MM.1S (cell line): Measurements from ENCODE around the gene GUCA2A.

Experiments
- DNase-seq: peaks from one replicate; pipeline ENCODE4 v3.0.0-alpha.2; 2015
- H2AFZ ChIP-seq: fragments of 300-600 bp; sonication (generic); 2 replicates; pipeline ENCODE4 v1.6.0; 2016; ENCODE audit warnings: antibody characterized with exemption, low read length
- H3F3A ChIP-seq: fragments of 300-600 bp; sonication (generic); 2 replicates; pipeline ENCODE4 v1.6.1; 2016; ENCODE audit warnings: mild to moderate bottlenecking, antibody characterized with exemption, low read length, moderate library complexity, mixed read lengths; ENCODE audit not compliant: insufficient read depth
- H3K27ac ChIP-seq: fragments of 300-600 bp; sonication (generic); 2 replicates; pipeline ENCODE4 v1.5.1; 2016; ENCODE audit warnings: mild to moderate bottlenecking, low read length
- H3K27me3 ChIP-seq: fragments of 300-600 bp; sonication (generic); replicated peaks from 2 replicates; pipeline ENCODE4 v1.6.0; 2016; ENCODE audit warnings: low read length; ENCODE audit not compliant: insufficient read depth
- H3K36me3 ChIP-seq: fragments of 300-600 bp; sonication (generic); replicated peaks from 2 replicates; pipeline ENCODE4 v1.6.1; 2016; ENCODE audit warnings: mild to moderate bottlenecking, low read length, mixed read lengths; ENCODE audit not compliant: insufficient read depth
- H3K4me1 ChIP-seq: fragments of 300-600 bp; sonication (generic); 2 replicates; pipeline ENCODE4 v1.6.1; 2016; ENCODE audit warnings: low read length, mixed read lengths
- H3K4me2 ChIP-seq: fragments of 300-600 bp; sonication (generic); 2 replicates; pipeline ENCODE4 v1.6.0; 2016; ENCODE audit warnings: low read depth, low read length
- H3K4me3 ChIP-seq: fragments of 300-600 bp; sonication (generic); 2 replicates; pipeline ENCODE4 v1.5.1; 2016; ENCODE audit warnings: low read length, mixed read lengths
- H3K79me2 ChIP-seq: fragments of 300-600 bp; sonication (generic); 2 replicates; pipeline ENCODE4 v1.6.1; 2016; ENCODE audit warnings: mixed run types, low read length, mixed read lengths
- H3K9ac ChIP-seq: fragments of 300-600 bp; sonication (generic); 2 replicates; pipeline ENCODE4 v1.6.1; 2016; ENCODE audit warnings: low read length, mixed read lengths
- H3K9me2 ChIP-seq: fragments of 300-600 bp; sonication (generic); replicated peaks from 2 replicates; pipeline ENCODE4 v1.6.1; 2016; ENCODE audit warnings: mild to moderate bottlenecking, low read length, mixed read lengths; ENCODE audit not compliant: insufficient read depth
- H3K9me3 ChIP-seq: fragments of 300-600 bp; sonication (generic); replicated peaks from 2 replicates; pipeline ENCODE4 v1.6.1; 2016; ENCODE audit warnings: mild to moderate bottlenecking, low read length, mixed read lengths; ENCODE audit not compliant: insufficient read depth
- H4K20me1 ChIP-seq: fragments of 300-600 bp; sonication (generic); 2 replicates; pipeline ENCODE4 v1.6.1; 2016; ENCODE audit warnings: mild to moderate bottlenecking, low read length, moderate library complexity, mixed read lengths; ENCODE audit not compliant: insufficient read depth
- CTCF ChIP-seq: fragments of 300-600 bp; sonication (generic); IDR thresholded peaks from 2 replicates; pipeline ENCODE4 v1.5.1; 2016; ENCODE audit warnings: antibody characterized with exemption, low read length, mixed read lengths
- EZH2 ChIP-seq: fragments of 300-600 bp; sonication (generic); optimal IDR thresholded peaks from 2 replicates; pipeline ENCODE3; 2017; ENCODE audit warnings: low read depth, mild to moderate bottlenecking, antibody characterized with exemption, low read length, mixed read lengths
- EZH2phosphoT487 ChIP-seq: fragments of 300-600 bp; sonication (generic); IDR thresholded peaks from 2 replicates; pipeline ENCODE4 v1.6.1; 2018; ENCODE audit warnings: antibody characterized with exemption, low read length

GUCA2A gene

GRCh38 chr1:42173961-42174735 lies 9.6 kb upstream of the GUCA2A start:
- Histone ChIP-seq H3K79me2 (no peaks in the 10 kb centered on the region), H3K27me3 (no peaks in the 10 kb centered on the region), H4K20me1 (no peaks in the 10 kb centered on the region), H2AFZ (no peak overlapping the region), H3K4me1 (no peaks in the 10 kb centered on the region), H3K9ac (no peak overlapping the region), H3F3A (no peaks in the 10 kb centered on the region), H3K27ac (no peak overlapping the region), H3K4me2 (no peak overlapping the region), H3K9me3 (no peaks in the 10 kb centered on the region), H3K36me3 (no peaks in the 10 kb centered on the region), H3K4me3 (no peak overlapping the region), H3K9me2 (no peaks in the 10 kb centered on the region)
- no peak for DNase-seq
- no peak for TF ChIP-seq EZH2phosphoT487
- TF ChIP-seq EZH2: no peak
- no peak for TF ChIP-seq CTCF

GRCh38 chr1:42173155-42173933 lies 8.8 kb upstream of the GUCA2A start:
- peak; percentile 95 for TF ChIP-seq CTCF
- TF ChIP-seq EZH2phosphoT487: no peak
- no peak for TF ChIP-seq EZH2
- no peaks in the 10 kb centered on the region for H3K9me3 ChIP-seq
- DNase-seq: peak; percentile 59

GRCh38 chr1:42172381-42173133 lies 8.0 kb upstream of the GUCA2A start:
- Histone ChIP-seq H2AFZ (no peak overlapping the region), H3F3A (no peaks in the 10 kb centered on the region), H3K4me1 (no peaks in the 10 kb centered on the region), H3K9ac (no peak overlapping the region), H3K9me2 (no peaks in the 10 kb centered on the region), H3K9me3 (no peaks in the 10 kb centered on the region), H3K27me3 (no peaks in the 10 kb centered on the region), H3K4me2 (no peak overlapping the region), H3K4me3 (no peak overlapping the region), H4K20me1 (no peaks in the 10 kb centered on the region), H3K27ac (no peak overlapping the region), H3K79me2 (no peaks in the 10 kb centered on the region), H3K36me3 (no peaks in the 10 kb centered on the region)
- DNase-seq: no peak
- TF ChIP-seq EZH2phosphoT487 (no peak), EZH2 (no peak), CTCF (no peak)

More at GRCh38 chr1:42173155-42173933, 8.8 kb upstream of the GUCA2A start:
- no peak overlapping the region for H3K4me3 ChIP-seq
- H3K9ac ChIP-seq: no peak overlapping the region
- no peaks in the 10 kb centered on the region for H3K36me3 ChIP-seq
- no peak overlapping the region for H3K27ac ChIP-seq
- no peaks in the 10 kb centered on the region for H4K20me1 ChIP-seq
- no peaks in the 10 kb centered on the region for H3K79me2 ChIP-seq
- H3K4me1 ChIP-seq: no peaks in the 10 kb centered on the region
- no peaks in the 10 kb centered on the region for H3K9me2 ChIP-seq
- no peak overlapping the region for H3K4me2 ChIP-seq
- H3K27me3 ChIP-seq: no peaks in the 10 kb centered on the region
- H2AFZ ChIP-seq: no peak overlapping the region
- no peaks in the 10 kb centered on the region for H3F3A ChIP-seq
